Measurements from ENCODE around the gene CLMN.

GRCh38 chr14:95300697-95301526, 18.8 kb downstream of the CLMN start:
- TF ChIP-seq EZH2 (IDR thresholded peaks at IDR 0.05; ENCODE audit: borderline replicate concordance, insufficient read depth, low read depth, low read length, poor library complexity, severe bottlenecking) (no peak), CTCF (IDR thresholded peaks at IDR 0.05) (no peak)
